GM12874 (cell line): Measurements from ENCODE around the gene CTXND1.

ENCODE experiments used
- TF ChIP-seq, protein P1 (sequence below): IDR thresholded peaks from 2 replicates; pipeline ENCODE4 v1.5.1; 2011; ENCODE audit warnings: low read depth, mild to moderate bottlenecking, control low read depth, low read length, moderate library complexity; ENCODE audit not compliant: insufficient read depth

CTXND1 gene

DNA sequence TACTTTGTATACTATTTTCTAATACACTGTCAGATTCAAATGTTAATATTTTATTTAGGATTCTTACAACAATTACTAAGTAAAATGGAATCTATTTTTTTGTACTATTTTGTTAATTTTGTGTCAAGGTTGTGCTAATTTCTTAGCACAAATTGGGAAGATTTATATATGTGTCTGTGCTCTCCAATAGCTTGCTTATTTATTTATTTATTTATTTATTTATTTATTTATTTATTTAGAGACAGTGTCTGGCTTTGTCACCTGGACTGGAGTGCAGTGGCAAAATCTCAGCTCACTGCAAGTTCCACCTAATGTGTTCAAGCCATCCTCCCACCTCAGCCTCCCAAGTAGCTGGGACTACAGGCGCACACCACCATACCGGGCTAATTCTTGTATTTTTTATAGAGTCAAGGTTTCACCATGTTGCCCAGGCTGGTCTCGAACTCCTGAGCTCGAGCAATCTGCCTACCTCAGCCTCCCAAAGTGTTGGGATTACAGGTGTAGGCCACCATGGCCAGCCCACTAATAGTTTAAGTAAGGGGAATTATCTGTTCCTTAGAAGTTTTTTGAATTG is 34.6 kb downstream of the CTXND1 start:
- TF ChIP-seq, protein P1, sequence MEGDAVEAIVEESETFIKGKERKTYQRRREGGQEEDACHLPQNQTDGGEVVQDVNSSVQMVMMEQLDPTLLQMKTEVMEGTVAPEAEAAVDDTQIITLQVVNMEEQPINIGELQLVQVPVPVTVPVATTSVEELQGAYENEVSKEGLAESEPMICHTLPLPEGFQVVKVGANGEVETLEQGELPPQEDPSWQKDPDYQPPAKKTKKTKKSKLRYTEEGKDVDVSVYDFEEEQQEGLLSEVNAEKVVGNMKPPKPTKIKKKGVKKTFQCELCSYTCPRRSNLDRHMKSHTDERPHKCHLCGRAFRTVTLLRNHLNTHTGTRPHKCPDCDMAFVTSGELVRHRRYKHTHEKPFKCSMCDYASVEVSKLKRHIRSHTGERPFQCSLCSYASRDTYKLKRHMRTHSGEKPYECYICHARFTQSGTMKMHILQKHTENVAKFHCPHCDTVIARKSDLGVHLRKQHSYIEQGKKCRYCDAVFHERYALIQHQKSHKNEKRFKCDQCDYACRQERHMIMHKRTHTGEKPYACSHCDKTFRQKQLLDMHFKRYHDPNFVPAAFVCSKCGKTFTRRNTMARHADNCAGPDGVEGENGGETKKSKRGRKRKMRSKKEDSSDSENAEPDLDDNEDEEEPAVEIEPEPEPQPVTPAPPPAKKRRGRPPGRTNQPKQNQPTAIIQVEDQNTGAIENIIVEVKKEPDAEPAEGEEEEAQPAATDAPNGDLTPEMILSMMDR, result no peak

DNA sequence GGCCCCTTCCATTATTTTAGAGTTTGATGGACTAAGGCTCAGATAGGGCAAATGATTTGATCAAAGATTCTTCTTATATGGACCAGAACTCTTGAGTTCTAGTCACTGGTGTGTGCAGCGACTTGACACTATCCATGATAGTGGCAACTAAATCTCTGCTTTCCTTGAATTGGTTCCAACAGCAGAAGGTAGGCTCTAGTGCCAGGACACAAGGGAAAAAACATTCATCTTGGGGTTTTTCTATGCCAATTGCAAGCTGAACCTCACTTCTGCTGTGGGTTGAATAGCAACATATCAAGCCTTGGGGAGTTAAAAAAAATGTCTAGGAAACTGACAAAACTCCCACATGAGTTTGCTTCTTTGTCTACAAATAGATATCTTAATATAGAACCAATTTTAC is 35.1 kb downstream of the CTXND1 start:
- TF ChIP-seq, protein P1, result no peak

DNA sequence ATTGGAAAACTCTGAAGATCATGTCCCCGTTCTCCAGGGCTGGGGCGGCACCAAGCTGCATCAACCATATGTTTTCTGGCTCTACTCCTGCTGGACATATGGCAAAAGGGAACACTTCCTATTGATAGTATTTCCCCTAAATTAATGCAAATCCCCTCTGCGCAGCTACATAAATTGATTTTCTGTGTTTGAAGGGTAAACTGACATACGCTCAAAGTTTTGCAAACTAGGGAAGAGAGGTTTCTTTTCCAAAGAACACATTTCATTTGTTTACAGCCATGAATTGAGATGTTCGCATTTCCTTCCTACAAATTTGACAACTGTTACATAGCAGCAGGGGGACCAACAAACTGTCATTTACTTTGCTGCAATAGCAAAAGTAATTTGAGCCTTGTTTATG is 35.9 kb downstream of the CTXND1 start:
- TF ChIP-seq, protein P1, result no peak

DNA sequence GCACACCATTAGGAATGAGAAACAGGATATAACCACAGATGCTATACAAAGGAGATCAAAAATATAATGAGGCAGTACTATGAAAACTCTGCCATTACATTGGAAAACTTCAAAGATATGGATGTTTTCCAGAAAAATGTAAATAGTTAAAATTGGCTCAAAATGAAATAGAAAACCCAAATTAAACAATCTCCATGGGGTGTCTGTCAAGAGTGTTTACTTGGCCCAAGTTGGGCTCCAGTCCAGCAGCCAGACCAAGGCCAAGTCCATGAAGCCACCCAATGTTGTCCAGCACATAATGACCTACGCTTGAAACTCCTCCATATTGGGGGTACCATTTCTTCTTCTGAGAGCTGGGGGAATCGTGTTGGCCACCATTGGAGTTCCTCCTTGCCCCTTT is 37.1 kb downstream of the CTXND1 start:
- TF ChIP-seq, protein P1, result no peak

DNA sequence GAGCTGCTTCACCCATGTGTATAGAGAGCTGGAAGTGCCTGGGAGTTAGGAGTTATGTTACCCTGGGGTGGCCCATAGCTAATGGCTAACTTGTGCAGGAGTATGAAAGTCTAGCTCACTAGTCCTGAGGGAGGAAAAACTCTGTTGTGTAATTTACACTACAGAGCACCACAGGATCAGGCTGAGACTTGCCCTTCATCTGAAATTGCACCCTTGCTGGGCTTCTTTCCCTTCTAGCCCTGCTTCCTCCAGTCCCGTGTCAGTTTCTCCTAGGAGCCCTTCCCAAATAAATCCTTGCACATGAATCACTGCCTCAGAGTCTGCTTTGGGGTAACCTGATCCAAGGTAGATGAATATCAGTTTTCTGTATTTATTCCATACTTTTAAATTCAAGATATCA is 40.0 kb downstream of the CTXND1 start:
- TF ChIP-seq, protein P1, result no peak

DNA sequence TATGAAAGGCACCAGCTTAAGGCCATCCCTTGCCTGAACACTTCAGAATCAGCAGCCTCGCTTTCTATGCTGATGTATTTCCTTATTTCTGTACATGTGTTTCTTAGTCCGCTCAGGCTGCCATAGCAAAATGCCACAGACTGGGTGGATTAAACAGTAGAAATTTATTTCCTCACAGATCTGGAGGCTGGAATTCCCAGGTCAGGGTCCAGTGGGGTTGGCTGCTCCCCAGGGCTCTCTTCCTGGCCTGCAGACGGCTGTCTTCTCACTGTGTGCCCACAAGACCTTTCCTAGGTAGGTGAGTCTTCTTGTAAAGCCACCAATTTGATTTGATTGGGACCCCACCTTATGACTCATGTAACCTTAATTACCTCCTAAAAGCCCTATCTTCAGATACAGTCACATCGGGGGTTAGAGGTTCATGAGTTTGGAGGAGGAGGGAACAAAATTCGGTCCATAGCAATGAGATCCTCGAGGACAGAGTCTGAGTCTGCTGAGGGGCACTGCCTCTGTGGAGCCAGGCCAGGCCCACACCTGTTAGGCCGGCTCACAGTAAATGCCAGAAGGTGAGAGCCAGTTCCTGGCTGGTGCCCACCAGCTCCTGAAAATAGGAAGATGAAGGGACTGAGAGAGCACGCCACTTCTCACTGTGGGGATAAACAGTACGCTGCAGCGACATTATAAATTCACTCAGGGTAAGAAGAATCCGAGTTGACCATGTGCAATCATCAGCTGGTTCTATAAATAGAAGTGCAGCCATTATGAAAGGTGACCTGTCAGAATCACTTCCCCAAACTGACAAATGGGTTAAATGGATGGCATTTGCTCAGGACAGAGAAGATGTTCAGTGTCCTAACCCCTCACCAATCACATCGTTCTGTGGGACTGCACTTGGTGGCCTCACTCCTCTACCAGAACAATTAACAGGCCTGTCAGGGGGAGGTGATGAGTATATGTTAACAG is 41.1 kb downstream of the CTXND1 start:
- TF ChIP-seq, protein P1, result no peak
